GM23338 (cell line): ENCODE data around the gene PLCXD3. TPM values are rescaled to one million over a fixed set of nuclear protein-coding genes. Genes with fewer than 3 reads are reported as not detected.

Experiments
- ATAC-seq: fragments of 200-7000 bp; cut with Tn5 transposase; 3 replicates; pipeline ENCODE4 v1.9.1; 2020
- DNase-seq: peaks from one replicate; pipeline ENCODE4 v3.0.0-alpha.2; 2015; ENCODE audit warnings: low spot score
- H2AFZ ChIP-seq: fragments of 200-600 bp; sonication (generic); 2 replicates; pipeline ENCODE4 v1.8.0; 2016; ENCODE audit warnings: antibody characterized with exemption, mild to moderate bottlenecking, moderate library complexity
- H3F3A ChIP-seq: fragments of 200-600 bp; sonication (generic); replicated peaks from 2 replicates; pipeline ENCODE4 v1.8.0; 2017; ENCODE audit warnings: antibody characterized with exemption, mixed run types, low read depth
- H3K27ac ChIP-seq: fragments of 200-600 bp; sonication (generic); 2 replicates; pipeline ENCODE4 v1.6.1; 2016; ENCODE audit warnings: low read depth
- H3K27me3 ChIP-seq: fragments of 200-600 bp; sonication (generic); 2 replicates; pipeline ENCODE4 v1.8.0; 2016; ENCODE audit warnings: mild to moderate bottlenecking, mixed run types, moderate library complexity; ENCODE audit not compliant: insufficient read depth
- H3K36me3 ChIP-seq: fragments of 200-600 bp; sonication (generic); 2 replicates; pipeline ENCODE4 v1.8.0; 2016; ENCODE audit warnings: mild to moderate bottlenecking; ENCODE audit not compliant: insufficient read depth
- H3K4me1 ChIP-seq: fragments of 200-600 bp; sonication (generic); 2 replicates; pipeline ENCODE4 v1.8.0; 2016; ENCODE audit warnings: mild to moderate bottlenecking, moderate library complexity; ENCODE audit not compliant: insufficient read depth
- H3K4me2 ChIP-seq: fragments of 200-600 bp; sonication (generic); 2 replicates; pipeline ENCODE4 v1.7.1; 2017; ENCODE audit warnings: mixed run types
- H3K4me3 ChIP-seq: fragments of 200-600 bp; sonication (generic); 2 replicates; pipeline ENCODE4 v1.6.1; 2016; ENCODE audit warnings: mixed run types
- H3K79me2 ChIP-seq: fragments of 200-600 bp; sonication (generic); replicated peaks from 2 replicates; pipeline ENCODE4 v1.8.0; 2017; ENCODE audit warnings: mild to moderate bottlenecking; ENCODE audit not compliant: insufficient read depth
- H3K9me2 ChIP-seq: fragments of 200-600 bp; sonication (generic); 2 replicates; pipeline ENCODE4 v1.8.0; 2017; ENCODE audit not compliant: insufficient read depth
- H4K20me1 ChIP-seq: fragments of 200-600 bp; sonication (generic); replicated peaks from 2 replicates; pipeline ENCODE4 v1.8.0; 2017; ENCODE audit warnings: mild to moderate bottlenecking; ENCODE audit not compliant: insufficient read depth
- H3K27ac Mint-ChIP-seq: 2 replicates; pipeline ENCODE4 v1.8.0; 2020; ENCODE audit warnings: inconsistent platforms, mild to moderate bottlenecking, moderate library complexity, mixed read lengths
- H3K27me3 Mint-ChIP-seq: 3 replicates; pipeline ENCODE4 v1.8.0; 2022; ENCODE audit warnings: low read depth, mild to moderate bottlenecking, moderate library complexity, mixed read lengths, inconsistent platforms; ENCODE audit not compliant: insufficient read depth, poor library complexity
- H3K36me3 Mint-ChIP-seq: 3 replicates; pipeline ENCODE4 v1.8.0; 2021; ENCODE audit warnings: low read depth, mild to moderate bottlenecking, inconsistent platforms, moderate library complexity, mixed read lengths
- H3K4me1 Mint-ChIP-seq: 3 replicates; pipeline ENCODE4 v1.8.0; 2020; ENCODE audit warnings: mild to moderate bottlenecking, inconsistent platforms, mixed read lengths
- H3K4me3 Mint-ChIP-seq: 3 replicates; pipeline ENCODE4 v1.8.0; 2021; ENCODE audit warnings: moderate library complexity, mild to moderate bottlenecking, inconsistent platforms, mixed read lengths
- H3K9me3 Mint-ChIP-seq: 3 replicates; pipeline ENCODE4 v1.8.0; 2020; ENCODE audit warnings: moderate library complexity, mild to moderate bottlenecking, inconsistent platforms, mixed read lengths
- CREB1 ChIP-seq: fragments of 250-450 bp; sonication (Bioruptor Pico); IDR thresholded peaks from 2 replicates; pipeline ENCODE4 v1.5.0; 2020; ENCODE audit warnings: low read depth, mild to moderate bottlenecking, moderate library complexity
- EZH2 ChIP-seq: fragments of 200-600 bp; sonication (generic); IDR thresholded peaks from one replicate; pipeline ENCODE4 v1.8.0; 2017; ENCODE audit warnings: antibody characterized with exemption, mild to moderate bottlenecking, low read depth; ENCODE audit not compliant: unreplicated experiment
- EZH2phosphoT487 ChIP-seq: fragments of 200-600 bp; sonication (generic); IDR thresholded peaks from one replicate; pipeline ENCODE4 v1.8.1; 2018; ENCODE audit warnings: antibody characterized with exemption; ENCODE audit not compliant: unreplicated experiment
- JUNB ChIP-seq: IDR thresholded peaks from one replicate; pipeline ENCODE4 v1.6.1; 2016; ENCODE audit warnings: antibody characterized with exemption; ENCODE audit not compliant: unreplicated experiment
- NANOG ChIP-seq: IDR thresholded peaks from 2 replicates; pipeline ENCODE4 v1.6.1; 2016; ENCODE audit warnings: antibody characterized with exemption, borderline replicate concordance
- POLR2AphosphoS5 ChIP-seq: IDR thresholded peaks from 2 replicates; pipeline ENCODE4 v1.6.1; 2016; ENCODE audit warnings: antibody characterized with exemption, low read depth
- STAT1 ChIP-seq: IDR thresholded peaks from one replicate; pipeline ENCODE4 v1.6.1; 2016; ENCODE audit warnings: antibody characterized with exemption; ENCODE audit not compliant: unreplicated experiment
- ZNF114 ChIP-seq: fragments of 250-450 bp; sonication (Bioruptor Pico); IDR thresholded peaks from 2 replicates; pipeline ENCODE4 v1.5.0; 2020; ENCODE audit warnings: mild to moderate bottlenecking, moderate library complexity
- ZNF331 ChIP-seq: fragments of 250-450 bp; sonication (Bioruptor Pico); IDR thresholded peaks from 2 replicates; pipeline ENCODE4 v1.5.0; 2020; ENCODE audit warnings: low read depth, mild to moderate bottlenecking, moderate library complexity
- polyA plus RNA-seq: library from polyadenylated mRNA; unstranded; fragments of >200 nt; fragmentation: Nextera tagmentation; extraction: Ambion mirVana; gene quantifications from 2 replicates; pipeline ENCODE4 v1.2.1, GENCODE V29; 2016
- total RNA-seq: library from RNA; depleted of rRNA; stranded (reverse); fragments of >200 nt; shearing (Covaris generic); gene quantifications from 2 replicates; pipeline ENCODE4 v1.2.3, GENCODE V29; 2014
- TF ChIP-seq, protein P1 (sequence below), 2 experiments: fragments of 200-600 bp in 1 of 2; sonication (generic) in 1 of 2; conservative IDR thresholded peaks; 2 replicates each; pipeline versions ENCODE4 v1.5.1 to v1.6.1; 2016 to 2017; ENCODE audit warnings: antibody characterized with exemption in 2 of 2, low read depth in 2 of 2, mild to moderate bottlenecking in 2 of 2, moderate library complexity in 1 of 2
- TF ChIP-seq, protein P2 (sequence below): IDR thresholded peaks from one replicate; pipeline ENCODE4 v1.6.1; 2018; ENCODE audit warnings: antibody characterized with exemption; ENCODE audit not compliant: unreplicated experiment

The PLCXD3 gene
- total and polyA plus RNA-seq, 2 experiments from 2014 or later: 0.03 TPM

- TF ChIP-seq POLR2AphosphoS5 (no peak), CREB1 (CRISPR knock-in tag) (no peak), NANOG (no peak), ZNF114 (CRISPR knock-in tag) (no peak), EZH2phosphoT487 (no peak)
- TF ChIP-seq, protein P1, sequence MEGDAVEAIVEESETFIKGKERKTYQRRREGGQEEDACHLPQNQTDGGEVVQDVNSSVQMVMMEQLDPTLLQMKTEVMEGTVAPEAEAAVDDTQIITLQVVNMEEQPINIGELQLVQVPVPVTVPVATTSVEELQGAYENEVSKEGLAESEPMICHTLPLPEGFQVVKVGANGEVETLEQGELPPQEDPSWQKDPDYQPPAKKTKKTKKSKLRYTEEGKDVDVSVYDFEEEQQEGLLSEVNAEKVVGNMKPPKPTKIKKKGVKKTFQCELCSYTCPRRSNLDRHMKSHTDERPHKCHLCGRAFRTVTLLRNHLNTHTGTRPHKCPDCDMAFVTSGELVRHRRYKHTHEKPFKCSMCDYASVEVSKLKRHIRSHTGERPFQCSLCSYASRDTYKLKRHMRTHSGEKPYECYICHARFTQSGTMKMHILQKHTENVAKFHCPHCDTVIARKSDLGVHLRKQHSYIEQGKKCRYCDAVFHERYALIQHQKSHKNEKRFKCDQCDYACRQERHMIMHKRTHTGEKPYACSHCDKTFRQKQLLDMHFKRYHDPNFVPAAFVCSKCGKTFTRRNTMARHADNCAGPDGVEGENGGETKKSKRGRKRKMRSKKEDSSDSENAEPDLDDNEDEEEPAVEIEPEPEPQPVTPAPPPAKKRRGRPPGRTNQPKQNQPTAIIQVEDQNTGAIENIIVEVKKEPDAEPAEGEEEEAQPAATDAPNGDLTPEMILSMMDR (conservative IDR thresholded peaks at IDR 0.05; ENCODE audit: low read depth in 2 of 2): no peak
- no peaks in the 10 kb centered on the region for H3K4me1 Mint-ChIP-seq
These were observed 24.9 kb downstream of the PLCXD3 start for GRCh38 chr5:41485533-41485932.

GRCh38 chr5:41482715-41483114 lies 27.7 kb downstream of the PLCXD3 start:
- Histone ChIP-seq H2AFZ (no peak overlapping the region), H3K4me1 (no peaks in the 10 kb centered on the region), H3F3A (no peaks in the 10 kb centered on the region), H3K27ac (no peak overlapping the region), H3K27me3 (no peaks in the 10 kb centered on the region), H3K9me2 (0 out of 2 replicates have a peak, but pooled peaks cover 3% of the 10 kb centered on the region), H3K36me3 (no peaks in the 10 kb centered on the region), H3K4me2 (no peak overlapping the region), H3K4me3 (no peak overlapping the region), H3K79me2 (no peaks in the 10 kb centered on the region), H4K20me1 (no peaks in the 10 kb centered on the region)
- ATAC-seq (no peak), DNase-seq (no peak)
- Mint-ChIP-seq H3K27ac (no peak overlapping the region), H3K9me3 (peaks cover 3% of the 10 kb centered on the region; the same call in 2 of the 3 replicates), H3K4me3 (no peak overlapping the region), H3K27me3 (no peaks in the 10 kb centered on the region), H3K36me3 (no peaks in the 10 kb centered on the region), H3K4me1 (no peaks in the 10 kb centered on the region)
- TF ChIP-seq EZH2phosphoT487: no peak
- TF ChIP-seq EZH2: no peak
- no peak for TF ChIP-seq ZNF331 (CRISPR knock-in tag)
- no peak for TF ChIP-seq JUNB
- TF ChIP-seq, protein P2, sequence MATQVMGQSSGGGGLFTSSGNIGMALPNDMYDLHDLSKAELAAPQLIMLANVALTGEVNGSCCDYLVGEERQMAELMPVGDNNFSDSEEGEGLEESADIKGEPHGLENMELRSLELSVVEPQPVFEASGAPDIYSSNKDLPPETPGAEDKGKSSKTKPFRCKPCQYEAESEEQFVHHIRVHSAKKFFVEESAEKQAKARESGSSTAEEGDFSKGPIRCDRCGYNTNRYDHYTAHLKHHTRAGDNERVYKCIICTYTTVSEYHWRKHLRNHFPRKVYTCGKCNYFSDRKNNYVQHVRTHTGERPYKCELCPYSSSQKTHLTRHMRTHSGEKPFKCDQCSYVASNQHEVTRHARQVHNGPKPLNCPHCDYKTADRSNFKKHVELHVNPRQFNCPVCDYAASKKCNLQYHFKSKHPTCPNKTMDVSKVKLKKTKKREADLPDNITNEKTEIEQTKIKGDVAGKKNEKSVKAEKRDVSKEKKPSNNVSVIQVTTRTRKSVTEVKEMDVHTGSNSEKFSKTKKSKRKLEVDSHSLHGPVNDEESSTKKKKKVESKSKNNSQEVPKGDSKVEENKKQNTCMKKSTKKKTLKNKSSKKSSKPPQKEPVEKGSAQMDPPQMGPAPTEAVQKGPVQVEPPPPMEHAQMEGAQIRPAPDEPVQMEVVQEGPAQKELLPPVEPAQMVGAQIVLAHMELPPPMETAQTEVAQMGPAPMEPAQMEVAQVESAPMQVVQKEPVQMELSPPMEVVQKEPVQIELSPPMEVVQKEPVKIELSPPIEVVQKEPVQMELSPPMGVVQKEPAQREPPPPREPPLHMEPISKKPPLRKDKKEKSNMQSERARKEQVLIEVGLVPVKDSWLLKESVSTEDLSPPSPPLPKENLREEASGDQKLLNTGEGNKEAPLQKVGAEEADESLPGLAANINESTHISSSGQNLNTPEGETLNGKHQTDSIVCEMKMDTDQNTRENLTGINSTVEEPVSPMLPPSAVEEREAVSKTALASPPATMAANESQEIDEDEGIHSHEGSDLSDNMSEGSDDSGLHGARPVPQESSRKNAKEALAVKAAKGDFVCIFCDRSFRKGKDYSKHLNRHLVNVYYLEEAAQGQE: no peak
- TF ChIP-seq STAT1: no peak

More at GRCh38 chr5:41485533-41485932, 24.9 kb downstream of the PLCXD3 start:
- DNase-seq: no peak
- Histone ChIP-seq H3K27me3 (no peaks in the 10 kb centered on the region), H3K79me2 (no peaks in the 10 kb centered on the region), H3K4me1 (no peaks in the 10 kb centered on the region), H2AFZ (no peak overlapping the region), H3K9me2 (0 out of 2 replicates have a peak, but pooled peaks cover 3% of the 10 kb centered on the region), H3K27ac (no peak overlapping the region), H3K4me3 (no peak overlapping the region), H4K20me1 (no peaks in the 10 kb centered on the region), H3K36me3 (no peaks in the 10 kb centered on the region), H3F3A (no peaks in the 10 kb centered on the region), H3K4me2 (no peak overlapping the region)
- Mint-ChIP-seq H3K9me3 (peaks cover 3% of the 10 kb centered on the region; the same call in 2 of the 3 replicates), H3K36me3 (no peaks in the 10 kb centered on the region), H3K4me3 (no peak overlapping the region), H3K27ac (no peak overlapping the region), H3K27me3 (no peaks in the 10 kb centered on the region)
- ATAC-seq: no peak
